PC-3 (cell line): ENCODE measurements around the gene USP8. TPM values are rescaled to one million over a fixed set of nuclear protein-coding genes. Genes with fewer than 3 reads are reported as not detected.

ENCODE experiments used
- ATAC-seq: fragments of 200-7000 bp; cut with Tn5 transposase; 2 replicates; pipeline ENCODE4 v1.9.1; 2020; ENCODE audit warnings: mild to moderate bottlenecking, moderate library complexity
- BruUV-seq: library from RNA; stranded (reverse); fragments of 400-500 nt; replicated peaks from 2 replicates; lab custom pipeline; 2021; lab: Mats Ljungman, UMichigan
- CTCF ChIA-PET: fragments of 300-600 bp; sonication (Branson Sonifier 250); formaldehyde crosslinking; loops from one replicate; lab custom pipeline; 2022; ENCODE audit warnings: antibody characterized with exemption; lab: Charles Lee
- POLR2A ChIA-PET: fragments of 300-600 bp; sonication (Branson Sonifier 250); formaldehyde crosslinking; loops from one replicate; lab custom pipeline; 2022; ENCODE audit warnings: antibody characterized with exemption; ENCODE audit not compliant: unreplicated experiment; lab: Charles Lee
- DNase-seq: peaks from one replicate; pipeline ENCODE4 v3.0.0-alpha.2; 2015
- H2AFZ ChIP-seq: fragments of 300-600 bp; sonication (generic); 2 replicates; pipeline ENCODE4 v1.6.0; 2016; ENCODE audit warnings: antibody characterized with exemption, low read length
- H3F3A ChIP-seq: fragments of 300-600 bp; sonication (generic); one replicate; pipeline ENCODE4 v1.6.0; 2017; ENCODE audit warnings: antibody characterized with exemption, low read length, control low read depth, mild to moderate bottlenecking; ENCODE audit not compliant: unreplicated experiment
- H3K27ac ChIP-seq: fragments of 300-600 bp; sonication (generic); 2 replicates; pipeline ENCODE4 v1.5.1; 2016; ENCODE audit warnings: mild to moderate bottlenecking, low read length
- H3K27me3 ChIP-seq: fragments of 300-600 bp; sonication (generic); 2 replicates; pipeline ENCODE4 v1.6.1; 2016; ENCODE audit warnings: low read length, mixed read lengths
- H3K36me3 ChIP-seq: fragments of 300-600 bp; sonication (generic); 2 replicates; pipeline ENCODE4 v1.6.1; 2016; ENCODE audit warnings: low read depth, mixed run types, low read length, mixed read lengths
- H3K4me1 ChIP-seq: fragments of 300-600 bp; sonication (generic); 2 replicates; pipeline ENCODE4 v1.5.1; 2016; ENCODE audit warnings: low read length; ENCODE audit not compliant: insufficient read depth
- H3K4me2 ChIP-seq: fragments of 300-600 bp; sonication (generic); 2 replicates; pipeline ENCODE4 v1.6.0; 2016; ENCODE audit warnings: low read length
- H3K4me3 ChIP-seq: fragments of 300-600 bp; sonication (generic); 2 replicates; pipeline ENCODE4 v1.5.1; 2016; ENCODE audit warnings: mild to moderate bottlenecking, low read length, mixed read lengths
- H3K79me2 ChIP-seq: fragments of 300-600 bp; sonication (generic); 2 replicates; pipeline ENCODE4 v1.6.1; 2017; ENCODE audit warnings: low read length, mixed read lengths
- H3K9ac ChIP-seq: fragments of 300-600 bp; sonication (generic); 2 replicates; pipeline ENCODE4 v1.6.0; 2016; ENCODE audit warnings: mild to moderate bottlenecking, low read length
- H3K9me2 ChIP-seq: fragments of 300-600 bp; sonication (generic); replicated peaks from 2 replicates; pipeline ENCODE4 v1.6.1; 2016; ENCODE audit warnings: mixed run types, low read length, mixed read lengths
- H3K9me3 ChIP-seq: fragments of 300-600 bp; sonication (generic); 2 replicates; pipeline ENCODE4 v1.6.1; 2016; ENCODE audit warnings: low read length, mixed read lengths
- H4K20me1 ChIP-seq: fragments of 300-600 bp; sonication (generic); 2 replicates; pipeline ENCODE4 v1.6.1; 2016; ENCODE audit warnings: low read length, mixed read lengths
- CTCF ChIP-seq: fragments of 300-600 bp; sonication (generic); conservative IDR thresholded peaks from 2 replicates; pipeline ENCODE4 v1.5.1; 2017; ENCODE audit warnings: antibody characterized with exemption, low read depth, mild to moderate bottlenecking, low read length
- EZH2 ChIP-seq: fragments of 300-600 bp; sonication (generic); IDR thresholded peaks from one replicate; pipeline ENCODE4 v1.6.1; 2017; ENCODE audit warnings: antibody characterized with exemption, mild to moderate bottlenecking, low read length; ENCODE audit not compliant: unreplicated experiment
- EZH2phosphoT487 ChIP-seq: fragments of 300-600 bp; sonication (generic); IDR thresholded peaks from 2 replicates; pipeline ENCODE4 v1.6.1; 2018; ENCODE audit warnings: mild to moderate bottlenecking, antibody characterized with exemption, low read length, borderline replicate concordance
- intact Hi-C: fragments of 100-400 bp; cut with micrococcal nuclease; formaldehyde crosslinking; loops from 2 replicates; pipeline ENCODE4 v1.9.0; 2023
- total RNA-seq: library from RNA; depleted of rRNA; stranded (reverse); fragments of >200 nt; gene quantifications from 2 replicates; pipeline ENCODE4 v1.2.3, GENCODE V29; 2014

The USP8 gene
- total RNA-seq, 1 experiment from 2014 or later: 24.6 TPM

DNA sequence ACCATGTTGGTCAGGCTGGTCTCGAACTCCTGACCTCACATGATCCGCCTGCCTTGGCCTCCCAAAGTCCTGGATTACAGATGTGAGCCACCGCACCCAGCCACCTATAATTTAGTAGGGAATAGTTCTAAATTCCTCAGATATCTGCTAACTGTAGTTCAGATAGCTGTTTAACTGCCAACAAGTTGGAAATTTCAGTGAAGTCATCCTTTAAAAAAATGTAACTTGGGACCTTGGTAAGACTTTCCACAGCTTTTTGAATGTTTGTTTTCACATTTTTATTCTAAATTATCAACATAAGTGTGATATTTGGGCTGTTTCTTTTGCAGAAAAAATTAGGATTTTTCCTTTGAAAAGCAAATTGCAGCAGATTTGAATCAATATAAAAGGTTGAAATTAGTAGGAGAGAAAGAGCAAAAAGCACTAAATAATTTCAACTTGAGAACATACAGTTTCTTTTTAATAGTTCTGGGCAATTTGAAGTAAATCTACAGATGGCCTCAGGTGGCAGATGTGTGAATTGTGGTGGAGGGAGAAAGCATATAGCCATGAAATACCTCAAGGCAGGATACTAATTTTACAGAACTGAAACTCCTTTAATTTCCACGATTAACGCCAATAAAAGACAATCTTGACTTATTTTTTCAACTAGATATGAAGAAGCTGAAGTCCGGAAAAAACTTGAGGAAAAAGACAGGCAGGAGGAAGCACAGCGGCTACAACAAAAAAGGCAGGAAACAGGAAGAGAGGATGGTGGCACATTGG is 34.3 kb downstream of the USP8 start:
- Histone ChIP-seq H3K27me3 (no peaks in the 10 kb centered on the region), H3K4me1 (no peaks in the 10 kb centered on the region), H3K4me3 (no peak overlapping the region), H3K4me2 (no peak overlapping the region), H3K36me3 (peaks cover 9% of the 10 kb centered on the region), H3K27ac (no peak overlapping the region), H4K20me1 (no peaks in the 10 kb centered on the region), H3K79me2 (no peaks in the 10 kb centered on the region), H3K9ac (no peak overlapping the region), H3K9me3 (no peaks in the 10 kb centered on the region), H3F3A (no peaks in the 10 kb centered on the region), H3K9me2 (no peaks in the 10 kb centered on the region), H2AFZ (no peak overlapping the region)
- ATAC-seq (no peak), DNase-seq (no peak)
- ChIA-PET CTCF (no interaction called here), POLR2A (no interaction called here)
- intact Hi-C loops: no loop called here
- no TSS peak for BruUV-seq
- TF ChIP-seq CTCF (no peak), EZH2phosphoT487 (no peak), EZH2 (no peak)

- H3K79me2 ChIP-seq: no peaks in the 10 kb centered on the region
- ATAC-seq (no peak), DNase-seq (no peak)
- no peaks in the 10 kb centered on the region for H3F3A ChIP-seq
- no peak overlapping the region for H2AFZ ChIP-seq
- H3K27ac ChIP-seq: no peak overlapping the region
- ChIA-PET CTCF (no interaction called here), POLR2A (no interaction called here)
- intact Hi-C loops: no loop called here
- H4K20me1 ChIP-seq: no peaks in the 10 kb centered on the region
- H3K4me3 ChIP-seq: no peak overlapping the region
- no TSS peak for BruUV-seq
- no peak overlapping the region for H3K4me2 ChIP-seq
- no peaks in the 10 kb centered on the region for H3K9me2 ChIP-seq
- H3K9me3 ChIP-seq: no peaks in the 10 kb centered on the region
- TF ChIP-seq CTCF (no peak), EZH2phosphoT487 (no peak), EZH2 (no peak)
- no peaks in the 10 kb centered on the region for H3K27me3 ChIP-seq
- H3K9ac ChIP-seq: no peak overlapping the region
- H3K4me1 ChIP-seq: no peaks in the 10 kb centered on the region
- peaks cover 9% of the 10 kb centered on the region for H3K36me3 ChIP-seq
Observed at GRCh38 chr15:50463423-50464358, 39.5 kb downstream of the USP8 start.
